ENCODE data around the gene C19orf38.

Gene C19orf38

DNA sequence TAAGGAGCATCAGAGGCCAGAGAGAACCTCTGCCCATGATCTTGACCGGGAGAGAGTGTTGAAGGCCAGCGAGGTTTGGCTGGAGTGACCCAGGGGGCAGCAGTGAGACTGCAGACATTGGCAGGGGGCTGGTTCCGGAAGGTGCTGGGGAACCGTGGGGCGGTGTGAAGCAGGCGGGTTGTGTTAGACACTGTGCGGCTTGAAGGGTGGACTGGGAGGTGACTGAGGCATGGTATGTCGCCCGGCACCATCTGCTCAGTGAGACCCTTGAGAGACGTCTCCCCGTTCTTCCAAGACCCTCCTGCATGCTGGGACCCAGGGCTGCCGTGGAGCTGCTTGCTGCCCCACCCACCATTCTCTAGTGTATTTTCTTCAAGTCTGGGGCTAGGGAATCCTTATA, 47.7 kb downstream of the C19orf38 start:
- no peaks in the 10 kb centered on the region for H3K9me3 Mint-ChIP-seq
- H3K4me3 Mint-ChIP-seq, result no peak overlapping the region
- ATAC-seq, result no peak
- no peak for DNase-seq
- H3K27ac Mint-ChIP-seq, result peak overlapping the region in 1 of 2 donors; percentile 72
- H3K4me1 Mint-ChIP-seq, result peaks cover 40% of the 10 kb centered on the region
- H3K27me3 Mint-ChIP-seq, result no peaks in the 10 kb centered on the region

GRCh38 chr19:10896851-10897526, 48.8 kb downstream of the C19orf38 start:
- no peak overlapping the region for H3K27ac Mint-ChIP-seq
- no peak overlapping the region for H3K4me3 Mint-ChIP-seq
- no peaks in the 10 kb centered on the region for H3K9me3 Mint-ChIP-seq
- DNase-seq (no peak), ATAC-seq (peak; percentile 45)
- no peaks in the 10 kb centered on the region for H3K27me3 Mint-ChIP-seq
- H3K4me1 Mint-ChIP-seq, result peaks cover 40% of the 10 kb centered on the region

DNA sequence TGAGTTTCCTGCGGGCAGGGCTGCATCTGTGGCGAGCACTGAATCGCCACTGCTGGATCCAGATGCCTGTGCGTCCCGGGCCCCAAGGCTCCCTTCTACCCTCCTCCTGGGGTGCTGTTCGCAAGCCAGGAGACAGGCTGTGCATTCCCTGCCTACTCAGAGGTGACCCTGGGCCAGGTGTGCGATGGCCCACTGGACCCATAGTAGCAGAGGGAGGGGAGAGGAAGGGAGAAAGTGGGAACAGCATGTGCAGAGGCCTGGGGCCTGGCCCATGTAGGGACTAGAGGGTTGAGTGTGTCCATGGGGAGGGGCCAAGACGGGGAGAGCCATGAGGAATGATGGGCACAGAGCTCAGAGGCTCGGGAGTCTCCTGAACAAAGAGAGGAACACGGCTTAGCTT, 50.4 kb downstream of the C19orf38 start:
- ATAC-seq (no peak), DNase-seq (no peak)
- Mint-ChIP-seq H3K27ac (peak overlapping the region in 1 of 2 donors; percentile 27), H3K4me3 (no peak overlapping the region), H3K9me3 (no peaks in the 10 kb centered on the region), H3K4me1 (peaks cover 40% of the 10 kb centered on the region), H3K27me3 (no peaks in the 10 kb centered on the region)

DNA sequence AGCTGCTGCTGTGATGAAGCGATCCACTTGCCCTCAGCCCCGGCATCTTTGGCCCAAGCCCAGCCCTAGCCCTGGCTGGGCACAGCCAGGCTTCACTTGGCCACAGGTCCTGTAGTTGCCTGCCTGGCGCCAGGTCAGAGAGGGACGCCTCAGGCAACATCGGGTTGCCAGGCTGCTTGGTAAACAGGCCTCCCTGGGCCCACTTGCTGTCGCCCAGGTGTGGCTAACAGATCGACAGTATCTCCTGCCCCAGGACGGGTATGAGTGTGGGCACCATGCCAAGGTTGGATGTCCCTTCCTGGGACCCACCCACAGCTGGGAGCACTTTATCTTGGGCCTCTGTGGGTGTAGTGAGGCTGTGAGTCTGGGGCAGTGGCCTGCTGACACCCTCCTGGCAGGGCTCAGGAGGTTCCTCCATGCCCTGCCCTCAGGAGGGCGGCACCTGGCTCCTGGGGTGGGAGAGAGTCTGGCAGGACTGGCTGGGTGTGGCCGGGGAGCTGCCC, 51.0 kb downstream of the C19orf38 start:
- H3K4me3 Mint-ChIP-seq, result no peak overlapping the region
- no peaks in the 10 kb centered on the region for H3K9me3 Mint-ChIP-seq
- peaks cover 39% of the 10 kb centered on the region for H3K4me1 Mint-ChIP-seq
- no peaks in the 10 kb centered on the region for H3K27me3 Mint-ChIP-seq
- ATAC-seq, result no peak
- no peak overlapping the region for H3K27ac Mint-ChIP-seq
- no peak for DNase-seq

DNA sequence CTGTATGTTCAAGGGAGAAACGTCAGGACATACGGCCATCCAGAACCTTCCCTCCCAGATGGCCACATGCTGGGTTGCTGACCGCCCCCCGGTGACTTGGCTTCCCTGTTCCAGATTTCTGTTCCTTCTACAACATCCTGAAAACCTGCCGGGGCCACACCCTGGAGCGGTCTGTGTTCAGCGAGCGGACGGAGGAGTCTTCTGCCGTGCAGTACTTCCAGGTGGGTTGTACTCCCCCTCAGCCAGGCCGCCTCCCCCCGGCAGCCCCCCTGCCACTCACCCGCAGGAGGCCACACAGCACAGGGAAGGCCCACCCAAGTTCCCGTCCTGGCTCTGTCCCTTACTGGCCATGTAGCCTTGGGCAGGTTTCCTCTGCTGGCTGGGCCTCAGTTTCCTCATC, 59.7 kb downstream of the C19orf38 start:
- Mint-ChIP-seq H3K4me1 (no peaks in the 10 kb centered on the region), H3K4me3 (no peak overlapping the region), H3K27me3 (no peaks in the 10 kb centered on the region), H3K9me3 (no peaks in the 10 kb centered on the region), H3K27ac (no peak overlapping the region)
- DNase-seq, result no peak
- ATAC-seq, result no peak

DNA sequence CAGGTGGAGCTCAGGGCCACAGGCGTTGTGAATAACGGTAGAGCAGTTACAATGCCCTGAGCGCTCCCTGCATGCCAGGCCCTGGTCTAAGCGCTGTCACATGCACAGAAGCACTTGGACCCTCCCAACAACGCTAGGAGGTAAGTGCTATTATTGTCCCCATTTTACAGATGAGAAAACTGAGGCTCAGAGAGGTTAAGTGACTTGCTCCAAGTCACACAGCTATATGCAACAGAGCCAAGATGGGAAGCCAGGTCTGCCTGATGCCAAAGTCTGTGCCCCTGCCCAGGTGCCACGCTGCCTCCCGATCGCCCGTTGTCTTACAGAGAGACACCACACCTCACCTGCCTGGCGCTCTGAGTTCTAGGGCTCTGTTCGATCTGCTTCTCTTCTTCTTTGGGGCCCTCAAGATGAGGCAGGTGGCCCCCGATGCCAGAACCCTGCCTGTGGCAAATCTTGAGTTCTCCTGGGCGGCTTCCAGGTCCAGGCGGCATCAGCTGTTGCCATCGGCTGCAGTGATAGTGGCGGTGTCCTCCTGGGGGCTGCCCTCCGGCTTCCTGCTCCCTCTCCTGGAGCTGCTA, 60.3 kb downstream of the C19orf38 start:
- no peak overlapping the region for H3K4me3 Mint-ChIP-seq
- H3K4me1 Mint-ChIP-seq, result no peaks in the 10 kb centered on the region
- no peaks in the 10 kb centered on the region for H3K27me3 Mint-ChIP-seq
- DNase-seq (no peak), ATAC-seq (no peak)
- no peaks in the 10 kb centered on the region for H3K9me3 Mint-ChIP-seq
- H3K27ac Mint-ChIP-seq, result no peak overlapping the region

- Mint-ChIP-seq H3K9me3 (no peaks in the 10 kb centered on the region), H3K27me3 (no peaks in the 10 kb centered on the region), H3K4me1 (no peaks in the 10 kb centered on the region), H3K4me3 (no peak overlapping the region), H3K27ac (no peak overlapping the region)
- DNase-seq (no peak), ATAC-seq (no peak)
These were observed 63.6 kb downstream of the C19orf38 start for GRCh38 chr19:10911579-10912363.

GRCh38 chr19:10912619-10913018, 64.4 kb downstream of the C19orf38 start:
- no peaks in the 10 kb centered on the region for H3K9me3 Mint-ChIP-seq
- no peaks in the 10 kb centered on the region for H3K4me1 Mint-ChIP-seq
- no peak overlapping the region for H3K27ac Mint-ChIP-seq
- H3K27me3 Mint-ChIP-seq, result no peaks in the 10 kb centered on the region
- DNase-seq (no peak), ATAC-seq (no peak)
- H3K4me3 Mint-ChIP-seq, result no peak overlapping the region

DNA sequence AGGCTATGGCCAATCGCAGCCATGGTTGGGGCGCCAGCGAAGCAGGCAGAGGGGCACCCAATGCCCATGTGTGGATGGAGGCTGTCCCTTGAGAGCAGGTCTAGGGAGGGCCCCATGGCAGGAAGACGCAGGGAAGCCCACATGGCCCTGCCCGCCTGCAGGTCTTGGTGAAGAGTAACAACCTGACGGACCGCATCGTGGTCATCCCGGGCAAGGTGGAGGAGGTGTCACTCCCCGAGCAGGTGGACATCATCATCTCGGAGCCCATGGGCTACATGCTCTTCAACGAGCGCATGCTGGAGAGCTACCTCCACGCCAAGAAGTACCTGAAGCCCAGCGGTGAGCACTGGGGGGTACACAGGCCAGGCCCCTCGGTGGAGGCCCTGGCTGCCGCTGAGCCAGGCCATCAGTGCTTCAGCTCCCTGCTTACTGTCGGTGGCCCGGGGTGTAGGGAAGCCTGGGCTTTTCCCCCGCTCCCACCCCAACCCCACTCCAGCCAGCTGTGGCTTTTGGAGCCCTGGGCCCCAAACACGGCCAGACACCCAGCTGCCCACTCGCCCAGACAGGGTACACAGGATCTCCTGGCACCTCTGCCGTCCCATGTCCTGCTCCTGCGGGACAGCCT, 65.6 kb downstream of the C19orf38 start:
- no peak for ATAC-seq
- DNase-seq, result no peak
- no peaks in the 10 kb centered on the region for H3K9me3 Mint-ChIP-seq
- H3K4me1 Mint-ChIP-seq, result no peaks in the 10 kb centered on the region
- no peak overlapping the region for H3K27ac Mint-ChIP-seq
- no peaks in the 10 kb centered on the region for H3K27me3 Mint-ChIP-seq
- H3K4me3 Mint-ChIP-seq, result no peak overlapping the region

DNA sequence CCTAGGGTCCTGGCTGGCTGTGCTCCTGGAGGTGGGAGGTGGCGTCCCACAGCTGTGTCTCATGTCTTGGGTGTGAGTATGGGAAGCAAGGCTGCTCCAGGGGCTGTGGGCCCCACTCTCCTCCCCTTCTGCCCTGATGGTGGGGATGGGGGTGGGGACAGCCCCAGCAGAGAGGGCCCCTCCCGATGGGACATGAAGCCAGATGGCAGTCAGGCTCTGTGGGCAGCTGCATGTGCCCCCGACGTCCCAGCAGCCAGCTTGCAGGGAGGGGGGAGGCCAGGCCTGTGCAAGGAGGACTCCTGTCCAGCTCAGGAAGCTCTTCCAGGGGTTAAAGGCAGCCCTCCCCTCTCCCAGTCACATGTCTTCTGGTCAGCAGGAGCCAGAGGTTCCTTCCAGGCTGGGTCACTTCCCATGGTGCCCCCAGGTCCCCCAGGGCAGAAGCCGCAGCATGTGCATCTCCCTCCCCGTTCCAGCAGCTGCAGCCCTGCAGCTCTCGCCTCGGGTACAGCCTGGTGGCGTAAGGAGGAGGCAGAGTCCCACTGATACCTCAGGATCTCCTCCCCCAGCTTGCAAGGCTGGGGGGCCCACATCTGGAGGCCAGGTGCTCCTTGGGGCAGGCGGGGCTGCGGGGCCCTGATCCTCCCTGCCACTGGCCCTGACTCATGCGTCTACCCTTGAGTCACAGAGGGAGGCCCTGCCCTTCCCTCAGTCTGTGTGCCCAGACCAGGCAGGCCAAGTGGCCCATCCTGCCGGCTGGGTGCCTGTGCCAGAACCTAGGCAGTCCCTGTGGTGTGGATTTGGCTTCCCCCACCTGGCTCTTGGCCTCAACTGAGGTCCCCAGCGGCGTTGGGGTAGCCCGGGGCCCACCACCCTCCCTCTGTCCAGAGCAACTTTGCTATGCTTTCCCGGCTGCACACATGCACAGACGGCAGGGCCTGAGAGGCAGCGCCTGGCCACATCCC, 67.2 kb downstream of the C19orf38 start:
- peak; percentile 18 for ATAC-seq
- H3K4me3 Mint-ChIP-seq, result no peak overlapping the region

GRCh38 chr19:10916602-10917001, 68.4 kb downstream of the C19orf38 start:
- H3K9me3 Mint-ChIP-seq, result no peaks in the 10 kb centered on the region
- DNase-seq (no peak), ATAC-seq (no peak)
- no peaks in the 10 kb centered on the region for H3K4me1 Mint-ChIP-seq
- no peak overlapping the region for H3K27ac Mint-ChIP-seq
- H3K4me3 Mint-ChIP-seq, result no peak overlapping the region
- no peaks in the 10 kb centered on the region for H3K27me3 Mint-ChIP-seq

More for the DNA sequence above, 67.2 kb downstream of the C19orf38 start:
- H3K9me3 Mint-ChIP-seq, result no peaks in the 10 kb centered on the region
- no peak for DNase-seq
- H3K4me1 Mint-ChIP-seq, result no peaks in the 10 kb centered on the region
- peak overlapping the region in 1 of 2 donors; percentile 54 for H3K27ac Mint-ChIP-seq
- no peaks in the 10 kb centered on the region for H3K27me3 Mint-ChIP-seq

- H3K4me1 Mint-ChIP-seq, result no peaks in the 10 kb centered on the region
- no peak for ATAC-seq
- H3K4me3 Mint-ChIP-seq, result no peak overlapping the region
- H3K27me3 Mint-ChIP-seq, result no peaks in the 10 kb centered on the region
- DNase-seq, result no peak
- H3K9me3 Mint-ChIP-seq, result no peaks in the 10 kb centered on the region
- peak overlapping the region in 1 of 2 donors; percentile 87 for H3K27ac Mint-ChIP-seq
These were observed 70.1 kb downstream of the C19orf38 start for GRCh38 chr19:10918359-10918758.
